K562 (cell line): ENCODE results near the gene B3GALT4. TPM values are rescaled to one million over a fixed set of nuclear protein-coding genes. Genes with fewer than 3 reads are reported as not detected.

Source experiments
- ATF7 ChIP-seq: fragments of 450-650 bp; IDR thresholded peaks from 2 replicates; pipeline ENCODE4 v1.7.1; 2014; ENCODE audit warnings: mild to moderate bottlenecking, moderate library complexity
- C11orf30 ChIP-seq: fragments of 450-650 bp; IDR thresholded peaks from 2 replicates; pipeline ENCODE4 v1.6.1; 2016; ENCODE audit warnings: low read depth, mild to moderate bottlenecking
- CHD1 ChIP-seq: fragments of 200-600 bp; sonication (generic); IDR thresholded peaks from one replicate; pipeline ENCODE4 v1.6.1; 2012; ENCODE audit warnings: mild to moderate bottlenecking, moderate library complexity, low read length, inconsistent platforms
- FOXK2 ChIP-seq, 2 experiments: fragments of 450-650 bp; IDR thresholded peaks in 1 of 2; conservative IDR thresholded peaks in 1 of 2; 2 replicates each; pipeline ENCODE4 v1.6.1; 2016; ENCODE audit warnings: low read depth in 2 of 2, mild to moderate bottlenecking in 1 of 2
- GABPA ChIP-seq: fragments of 200-800 bp; sonication (Bioruptor generic); conservative IDR thresholded peaks from 2 replicates; pipeline ENCODE4 v1.6.1; 2016; ENCODE audit warnings: low read depth, missing genetic modification characterization, missing compliant biosample characterization
- LEF1 ChIP-seq: fragments of 450-650 bp; IDR thresholded peaks from 2 replicates; pipeline ENCODE4 v1.6.1; 2016; ENCODE audit warnings: mild to moderate bottlenecking
- MAFG ChIP-seq: fragments of 450-650 bp; conservative IDR thresholded peaks from 2 replicates; pipeline ENCODE4 v1.6.1; 2016; ENCODE audit warnings: missing genetic modification characterization, missing compliant biosample characterization
- MBD1 ChIP-seq: fragments of 250-450 bp; sonication (Bioruptor Pico); IDR thresholded peaks from 2 replicates; pipeline ENCODE4 v1.8.0; 2022; ENCODE audit warnings: inconsistent platforms
- NFE2 ChIP-seq: IDR thresholded peaks from 2 replicates; pipeline ENCODE4 v1.6.1; 2014; ENCODE audit warnings: antibody characterized with exemption, low read depth
- NFYB ChIP-seq: IDR thresholded peaks from 2 replicates; pipeline ENCODE4 v1.6.1; 2011; ENCODE audit warnings: mild to moderate bottlenecking, moderate library complexity; ENCODE audit not compliant: insufficient read length; ENCODE audit errors: extremely low read depth
- PHF8 ChIP-seq: fragments of 200-600 bp; sonication (generic); IDR thresholded peaks from 2 replicates; pipeline ENCODE4 v1.6.1; 2012; ENCODE audit warnings: mixed run types, mild to moderate bottlenecking, inconsistent platforms, low read length, moderate library complexity, borderline replicate concordance
- POLR2B ChIP-seq: fragments of 450-650 bp; IDR thresholded peaks from 2 replicates; pipeline ENCODE4 v1.6.1; 2018; ENCODE audit warnings: low read depth; ENCODE audit not compliant: partially characterized antibody
- SRSF1 ChIP-seq: fragments of 200-400 bp; formaldehyde crosslinking; IDR thresholded peaks from 2 replicates; pipeline ENCODE4 v1.6.1; 2017; ENCODE audit warnings: mild to moderate bottlenecking, low read depth, low read length, moderate library complexity
- TEAD4 ChIP-seq, 2 experiments: sonication (generic) in 1 of 2; formaldehyde crosslinking in 1 of 2; IDR thresholded peaks; 2 replicates each; pipeline versions ENCODE4 v1.6.1 to v1.8.0; 2012 to 2022; ENCODE audit warnings: borderline replicate concordance in 1 of 2, inconsistent platforms in 1 of 2, low read length in 1 of 2, mild to moderate bottlenecking in 1 of 2, missing genetic modification reagents in 1 of 2
- ZNF184 ChIP-seq: sonication (generic); formaldehyde crosslinking; IDR thresholded peaks from 2 replicates; pipeline ENCODE4 v1.5.0; 2020; ENCODE audit warnings: missing genetic modification reagents
- ZNF239 ChIP-seq: fragments of 250-450 bp; sonication (Bioruptor Pico); IDR thresholded peaks from 2 replicates; pipeline ENCODE4 v1.4.0; 2020; ENCODE audit warnings: mild to moderate bottlenecking
- ZNF717 ChIP-seq: fragments of 250-450 bp; sonication (Bioruptor Pico); IDR thresholded peaks from 2 replicates; pipeline ENCODE4 v1.5.0; 2021
- polyA plus RNA-seq, 8 experiments: library from polyadenylated mRNA; depleted of rRNA in 4 of 8; stranded (reverse) in 5 of 8; unstranded in 3 of 8; fragments of >200 nt; fragmentation: Nextera tagmentation in 2 of 8; fragmentation: Illumina TruSeq in 1 of 8; extraction: Ambion mirVana in 2 of 8; extraction: Trizol in 1 of 8; gene quantifications; 2 replicates each; pipeline versions ENCODE4 v1.2.1 to v1.2.3, GENCODE V29; 2011 to 2014; ENCODE audit warnings: inconsistent platforms in 1 of 8, missing spikeins in 1 of 8
- total RNA-seq, 7 experiments: library from RNA; depleted of rRNA in 6 of 7; stranded (reverse); fragments of >200 nt in 6 of 7; fragmentation: Illumina TruSeq in 2 of 7; extraction: Trizol in 2 of 7; gene quantifications; 2 replicates each; pipeline versions ENCODE4 v1.2.1 to v1.2.3, GENCODE V29; 2011 to 2021; ENCODE audit warnings: low replicate concordance in 1 of 7
- TF ChIP-seq, protein P1 (sequence below): fragments of 450-650 bp; IDR thresholded peaks from 2 replicates; pipeline ENCODE4 v1.6.1; 2016; ENCODE audit warnings: borderline replicate concordance
- TF ChIP-seq, protein P2 (sequence below): fragments of 250-450 bp; sonication (Bioruptor Pico); IDR thresholded peaks from 2 replicates; pipeline ENCODE4 v1.5.0; 2020; ENCODE audit warnings: mild to moderate bottlenecking
- TF ChIP-seq, protein P3 (sequence below): sonication (generic); formaldehyde crosslinking; IDR thresholded peaks from 2 replicates; pipeline ENCODE4 v1.8.0; 2022; ENCODE audit warnings: missing genetic modification reagents, mild to moderate bottlenecking, borderline replicate concordance

B3GALT4 gene
- total and polyA plus RNA-seq, 9 of the 15 experiments (the other 6 are each of a cell fraction or from before 2014, with no cell fraction given): 0.11 to 1.3 (median 0.53) TPM; not detected in 1

GRCh38 chr6:33288921-33289783, 12.2 kb downstream of the B3GALT4 start, which contains the start of the genes PFDN6 and WDR46 (continued):
- TF ChIP-seq ATF7: peak; percentile 65; the same call in 1 of the 2 replicates
- peak; percentile 100 for TF ChIP-seq GABPA (tag)
- no peak for TF ChIP-seq ZNF184 (CRISPR knock-in tag)
- TF ChIP-seq C11orf30: peak; percentile 94
- TF ChIP-seq PHF8: peak; percentile 69; the same call in 1 of the 2 replicates
- no peak for TF ChIP-seq SRSF1
- TF ChIP-seq, protein P1, sequence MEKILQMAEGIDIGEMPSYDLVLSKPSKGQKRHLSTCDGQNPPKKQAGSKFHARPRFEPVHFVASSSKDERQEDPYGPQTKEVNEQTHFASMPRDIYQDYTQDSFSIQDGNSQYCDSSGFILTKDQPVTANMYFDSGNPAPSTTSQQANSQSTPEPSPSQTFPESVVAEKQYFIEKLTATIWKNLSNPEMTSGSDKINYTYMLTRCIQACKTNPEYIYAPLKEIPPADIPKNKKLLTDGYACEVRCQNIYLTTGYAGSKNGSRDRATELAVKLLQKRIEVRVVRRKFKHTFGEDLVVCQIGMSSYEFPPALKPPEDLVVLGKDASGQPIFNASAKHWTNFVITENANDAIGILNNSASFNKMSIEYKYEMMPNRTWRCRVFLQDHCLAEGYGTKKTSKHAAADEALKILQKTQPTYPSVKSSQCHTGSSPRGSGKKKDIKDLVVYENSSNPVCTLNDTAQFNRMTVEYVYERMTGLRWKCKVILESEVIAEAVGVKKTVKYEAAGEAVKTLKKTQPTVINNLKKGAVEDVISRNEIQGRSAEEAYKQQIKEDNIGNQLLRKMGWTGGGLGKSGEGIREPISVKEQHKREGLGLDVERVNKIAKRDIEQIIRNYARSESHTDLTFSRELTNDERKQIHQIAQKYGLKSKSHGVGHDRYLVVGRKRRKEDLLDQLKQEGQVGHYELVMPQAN: peak; percentile 100
- TF ChIP-seq NFE2: no peak
- no peak for TF ChIP-seq MAFG
- TF ChIP-seq LEF1: no peak
- peak; percentile 18 for TF ChIP-seq CHD1
- no peak for TF ChIP-seq MBD1 (CRISPR knock-in tag)
- peak; percentile 81 for TF ChIP-seq NFYB
- no peak for TF ChIP-seq ZNF717
- TF ChIP-seq TEAD4 (IDR thresholded peaks at IDR 0.05; ENCODE audit: low read length): peak; percentile 37; the same call in 1 of the 2 replicates
- TF ChIP-seq TEAD4 (CRISPR knock-in tag; IDR thresholded peaks at IDR 0.05; ENCODE audit: borderline replicate concordance): no peak
- peak; percentile 78 for TF ChIP-seq POLR2B
- TF ChIP-seq FOXK2 (conservative IDR thresholded peaks at IDR 0.05 in 1 of 2, IDR thresholded peaks at IDR 0.05 in 1 of 2; ENCODE audit: low read depth in 2 of 2): peak; percentile 99 to 100
- TF ChIP-seq, protein P2, sequence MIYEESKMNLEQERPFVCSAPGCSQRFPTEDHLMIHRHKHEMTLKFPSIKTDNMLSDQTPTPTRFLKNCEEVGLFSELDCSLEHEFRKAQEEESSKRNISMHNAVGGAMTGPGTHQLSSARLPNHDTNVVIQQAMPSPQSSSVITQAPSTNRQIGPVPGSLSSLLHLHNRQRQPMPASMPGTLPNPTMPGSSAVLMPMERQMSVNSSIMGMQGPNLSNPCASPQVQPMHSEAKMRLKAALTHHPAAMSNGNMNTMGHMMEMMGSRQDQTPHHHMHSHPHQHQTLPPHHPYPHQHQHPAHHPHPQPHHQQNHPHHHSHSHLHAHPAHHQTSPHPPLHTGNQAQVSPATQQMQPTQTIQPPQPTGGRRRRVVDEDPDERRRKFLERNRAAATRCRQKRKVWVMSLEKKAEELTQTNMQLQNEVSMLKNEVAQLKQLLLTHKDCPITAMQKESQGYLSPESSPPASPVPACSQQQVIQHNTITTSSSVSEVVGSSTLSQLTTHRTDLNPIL (CRISPR knock-in tag): no peak
- TF ChIP-seq, protein P3, sequence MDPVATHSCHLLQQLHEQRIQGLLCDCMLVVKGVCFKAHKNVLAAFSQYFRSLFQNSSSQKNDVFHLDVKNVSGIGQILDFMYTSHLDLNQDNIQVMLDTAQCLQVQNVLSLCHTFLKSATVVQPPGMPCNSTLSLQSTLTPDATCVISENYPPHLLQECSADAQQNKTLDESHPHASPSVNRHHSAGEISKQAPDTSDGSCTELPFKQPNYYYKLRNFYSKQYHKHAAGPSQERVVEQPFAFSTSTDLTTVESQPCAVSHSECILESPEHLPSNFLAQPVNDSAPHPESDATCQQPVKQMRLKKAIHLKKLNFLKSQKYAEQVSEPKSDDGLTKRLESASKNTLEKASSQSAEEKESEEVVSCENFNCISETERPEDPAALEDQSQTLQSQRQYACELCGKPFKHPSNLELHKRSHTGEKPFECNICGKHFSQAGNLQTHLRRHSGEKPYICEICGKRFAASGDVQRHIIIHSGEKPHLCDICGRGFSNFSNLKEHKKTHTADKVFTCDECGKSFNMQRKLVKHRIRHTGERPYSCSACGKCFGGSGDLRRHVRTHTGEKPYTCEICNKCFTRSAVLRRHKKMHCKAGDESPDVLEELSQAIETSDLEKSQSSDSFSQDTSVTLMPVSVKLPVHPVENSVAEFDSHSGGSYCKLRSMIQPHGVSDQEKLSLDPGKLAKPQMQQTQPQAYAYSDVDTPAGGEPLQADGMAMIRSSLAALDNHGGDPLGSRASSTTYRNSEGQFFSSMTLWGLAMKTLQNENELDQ: 0 out of 2 replicates have a peak, but pooled peaks have one; percentile 17
- TF ChIP-seq ZNF239 (CRISPR knock-in tag): peak; percentile 58; the same call in 1 of the 2 replicates
